Measurements from ENCODE around the gene LYZL1.

DNA sequence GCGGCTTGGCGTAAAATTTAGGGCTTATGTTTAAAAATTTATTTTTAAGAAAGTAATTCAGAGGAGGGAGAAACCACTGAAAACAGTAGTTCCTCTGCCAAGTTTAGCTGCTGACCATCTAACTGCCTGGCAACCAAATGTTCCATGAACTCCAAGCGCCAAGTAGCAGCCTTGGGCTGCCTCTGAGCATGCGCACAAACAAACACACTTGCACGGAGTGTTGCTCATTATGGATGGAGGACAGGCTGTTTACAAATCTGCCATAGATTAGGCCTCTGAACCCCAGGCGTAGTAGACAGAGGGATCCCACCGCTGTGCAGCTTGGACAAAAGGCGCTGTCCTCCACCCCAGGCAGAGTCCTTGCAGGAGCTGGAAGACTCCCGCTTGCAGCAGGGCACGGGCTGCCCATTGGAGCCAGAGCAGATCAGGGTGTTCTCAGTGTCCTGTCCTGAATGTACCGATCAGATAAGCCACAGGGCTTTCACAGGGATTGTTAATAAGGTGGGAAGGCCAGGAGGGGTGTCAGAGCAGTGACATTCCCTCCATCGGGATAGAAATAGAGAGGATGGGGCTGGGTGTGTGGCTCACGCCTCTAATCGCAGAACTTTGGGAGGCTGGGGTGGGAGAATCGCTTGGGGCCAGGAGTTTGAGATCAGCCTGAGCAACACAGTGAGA, 47.7 kb upstream of the LYZL1 start:
- TF ChIP-seq POLR2AphosphoS5 (IDR thresholded peaks at IDR 0.05; ENCODE audit: borderline replicate concordance, low read depth, low read length) (no peak), EZH2 (IDR thresholded peaks at IDR 0.05) (no peak)

All from SK-N-MC (cell line).